GM21423 (cell line): Measurements from ENCODE around the gene DNAH5.

ENCODE experiments used
- ATAC-seq: cut with Tn5 transposase; IDR thresholded peaks from one replicate; pipeline ENCODE4 v1.9.1; 2021; ENCODE audit warnings: mild to moderate bottlenecking, moderate library complexity; ENCODE audit not compliant: unreplicated experiment

The DNAH5 gene

GRCh38 chr5:13708906-13709305, 235.6 kb downstream of the DNAH5 start:
- no peak for ATAC-seq

GRCh38 chr5:13708432-13708831, 236.1 kb downstream of the DNAH5 start:
- no peak for ATAC-seq

DNA sequence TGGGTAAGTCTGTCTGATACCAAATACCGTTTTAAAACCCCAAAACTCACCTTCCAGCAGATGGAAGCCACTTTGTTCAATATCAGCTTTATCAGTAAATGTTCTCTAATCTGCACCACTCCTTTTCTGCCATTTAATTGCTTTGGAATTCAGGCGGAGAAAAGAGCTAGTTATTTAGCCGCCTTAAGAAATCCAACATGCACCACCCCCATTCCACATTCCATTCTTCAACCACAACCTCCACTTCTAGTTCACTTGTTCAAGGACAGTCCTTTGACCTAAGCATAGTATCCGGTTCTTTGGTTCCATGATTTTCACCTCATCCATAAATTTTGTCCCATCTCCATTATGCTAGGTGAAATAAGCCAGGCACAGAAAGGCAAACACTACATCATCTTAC, 240.1 kb downstream of the DNAH5 start:
- no peak for ATAC-seq

DNA sequence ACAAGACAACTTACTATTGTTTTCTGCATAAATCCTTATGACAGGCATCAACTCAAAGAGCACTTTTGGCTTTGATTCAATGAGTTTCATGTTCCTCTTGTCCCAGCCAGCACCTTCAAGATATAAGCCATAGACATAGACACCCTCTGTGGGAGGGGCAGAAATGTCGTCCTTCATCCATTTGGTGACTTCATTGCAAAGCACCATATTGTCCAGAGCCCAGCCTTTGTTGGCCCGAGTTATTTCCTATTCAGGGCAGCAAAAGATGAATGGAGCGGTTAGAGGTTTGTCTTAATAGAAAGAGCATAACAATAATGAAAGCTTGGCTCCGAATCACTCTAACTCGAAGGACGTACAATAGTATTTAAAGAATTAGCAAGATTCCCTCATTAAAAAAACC, 243.9 kb downstream of the DNAH5 start:
- no peak for ATAC-seq

DNA sequence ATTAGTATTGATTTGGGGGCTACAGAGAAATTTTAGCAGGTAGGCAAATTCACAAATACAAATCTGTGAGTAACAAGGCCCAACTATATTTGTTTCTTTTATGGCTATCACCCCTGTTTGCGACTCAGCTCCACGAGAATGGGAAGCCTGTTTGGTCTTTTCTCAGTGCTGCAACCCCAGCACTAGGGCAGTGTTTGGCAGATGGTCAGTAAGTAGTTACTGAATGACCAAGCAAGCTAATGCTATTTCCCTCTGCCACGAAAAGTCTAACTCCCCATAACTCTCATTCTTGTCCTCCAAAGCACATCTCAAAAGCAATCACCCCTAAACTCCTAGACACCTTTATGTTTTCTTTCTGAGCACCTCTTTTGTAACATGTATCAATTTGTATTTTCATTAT, 245.6 kb downstream of the DNAH5 start:
- ATAC-seq, result no peak

- ATAC-seq, result no peak
These were observed 249.3 kb downstream of the DNAH5 start for GRCh38 chr5:13695076-13695712.

DNA sequence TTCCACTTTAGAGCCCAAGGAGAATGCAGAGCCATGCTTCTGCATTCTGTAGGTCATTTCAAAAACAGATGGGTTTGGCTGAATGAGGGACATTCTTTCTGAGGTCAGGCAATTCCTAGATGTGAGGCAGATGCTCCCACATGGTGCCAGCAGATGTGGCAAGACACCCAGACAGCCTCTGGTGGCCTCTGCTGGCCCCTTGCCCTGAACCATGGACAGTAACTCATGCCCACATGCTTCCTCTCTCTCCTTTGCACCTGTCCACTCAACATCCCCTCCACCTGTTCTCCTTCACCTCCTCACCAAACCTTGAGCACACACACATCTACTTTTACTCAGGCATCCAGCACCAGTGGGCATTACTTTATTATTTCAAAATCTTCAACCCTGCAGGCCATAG, 252.3 kb downstream of the DNAH5 start:
- no peak for ATAC-seq

- ATAC-seq, result no peak
These were observed 268.0 kb downstream of the DNAH5 start for GRCh38 chr5:13676531-13676930.

GRCh38 chr5:13674391-13674790, 270.1 kb downstream of the DNAH5 start:
- ATAC-seq, result no peak

DNA sequence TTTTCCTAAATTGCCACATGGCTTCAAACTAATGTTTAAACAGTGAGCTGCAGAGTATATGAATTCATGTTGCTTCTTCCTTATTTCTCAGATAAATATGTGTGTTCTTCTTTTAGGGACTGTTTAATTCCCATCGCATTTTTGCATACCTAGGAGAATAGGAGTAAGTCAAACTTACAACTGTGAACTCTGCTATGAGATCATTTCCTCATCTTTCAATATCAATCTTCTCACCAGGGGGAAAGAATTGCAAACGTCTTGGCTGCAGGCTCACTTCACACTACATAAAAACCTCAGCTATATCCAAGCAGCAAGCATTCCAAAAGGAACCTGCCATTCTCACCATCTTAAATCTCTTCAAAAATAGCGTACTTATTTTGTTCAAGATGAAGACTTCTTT, 271.0 kb downstream of the DNAH5 start:
- no peak for ATAC-seq

GRCh38 chr5:13664377-13664776, 280.1 kb downstream of the DNAH5 start:
- no peak for ATAC-seq

GRCh38 chr5:13662626-13663025, 281.9 kb downstream of the DNAH5 start:
- no peak for ATAC-seq

DNA sequence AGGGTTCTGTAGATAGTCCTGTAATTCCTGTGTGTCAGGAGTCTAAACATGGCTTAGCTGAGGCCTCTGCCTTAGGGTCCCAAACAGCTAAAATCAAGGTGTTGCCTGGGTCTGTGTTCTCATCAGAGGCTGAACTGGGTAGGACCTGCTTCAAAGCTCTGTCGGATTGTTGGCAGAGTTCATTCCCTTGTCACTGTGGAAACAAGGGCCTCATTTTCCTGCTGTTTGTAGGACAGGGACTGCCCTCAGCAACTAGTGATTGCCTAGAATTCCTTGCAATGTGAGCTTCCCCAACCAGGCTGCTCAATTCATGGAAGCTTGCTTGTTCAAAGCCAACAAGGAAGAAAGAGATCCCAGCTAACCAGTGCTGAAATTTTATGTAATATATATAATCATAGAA, 283.2 kb downstream of the DNAH5 start:
- no peak for ATAC-seq

GRCh38 chr5:13660072-13660471, 284.4 kb downstream of the DNAH5 start:
- no peak for ATAC-seq

- ATAC-seq, result no peak
These were observed 285.1 kb downstream of the DNAH5 start for GRCh38 chr5:13659391-13659790.

GRCh38 chr5:13658761-13659160, 285.7 kb downstream of the DNAH5 start:
- ATAC-seq, result no peak

DNA sequence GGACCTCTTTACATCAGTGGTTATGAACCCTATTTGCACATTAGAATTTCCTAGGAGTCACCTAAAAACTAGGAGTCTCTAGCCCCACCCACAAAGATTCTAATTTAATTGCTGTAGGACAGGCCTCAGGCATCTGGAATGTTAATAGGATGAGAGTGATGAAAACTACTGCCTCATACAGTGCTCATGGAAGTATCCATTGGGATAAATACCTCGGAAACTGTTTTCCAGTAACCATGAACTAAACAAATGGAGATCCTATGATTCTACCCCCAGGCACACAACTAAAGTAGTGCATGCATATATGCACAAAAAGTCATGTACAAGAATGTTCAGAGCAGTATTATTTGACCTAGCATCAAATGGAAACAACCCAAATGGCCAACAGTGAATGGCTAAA, 286.3 kb downstream of the DNAH5 start:
- ATAC-seq, result no peak

DNA sequence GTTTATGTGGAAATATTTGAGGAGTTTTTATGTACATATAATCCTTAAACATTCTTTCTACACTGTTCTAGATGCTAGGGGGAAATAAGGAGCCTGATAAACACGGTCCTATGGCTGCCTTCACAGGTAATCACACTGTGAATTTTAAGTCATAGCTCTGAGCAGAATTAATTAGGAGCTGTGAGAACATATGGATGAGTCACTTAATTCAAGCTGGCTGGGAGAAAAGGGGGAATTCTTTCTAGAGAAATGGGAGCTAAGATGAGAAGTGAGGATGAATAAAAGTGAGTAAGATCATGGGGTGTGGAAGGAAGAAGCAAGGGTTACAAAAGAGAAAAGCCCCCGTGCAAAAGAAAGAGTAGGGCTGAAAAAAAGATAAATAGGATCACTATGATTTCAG, 290.8 kb downstream of the DNAH5 start:
- ATAC-seq, result no peak

DNA sequence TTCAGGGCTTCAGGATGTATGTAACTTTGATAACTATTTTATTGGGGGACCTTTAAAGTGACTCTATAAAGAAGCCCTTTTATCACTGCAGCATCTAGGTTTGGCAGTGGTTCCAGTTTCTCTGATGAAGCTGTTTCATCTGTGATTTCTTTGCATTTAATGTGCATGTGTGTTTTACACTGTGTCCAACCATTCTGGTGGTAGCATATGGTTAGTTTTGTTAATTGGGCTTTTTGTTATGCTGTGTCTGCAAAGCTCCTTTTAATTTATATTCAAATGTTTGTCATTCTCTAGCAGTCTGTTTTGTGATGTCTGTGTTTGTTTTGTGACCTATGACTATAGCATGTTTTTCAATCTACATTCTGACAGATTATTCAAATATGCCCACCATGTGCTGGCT, 294.8 kb downstream of the DNAH5 start:
- ATAC-seq, result no peak

DNA sequence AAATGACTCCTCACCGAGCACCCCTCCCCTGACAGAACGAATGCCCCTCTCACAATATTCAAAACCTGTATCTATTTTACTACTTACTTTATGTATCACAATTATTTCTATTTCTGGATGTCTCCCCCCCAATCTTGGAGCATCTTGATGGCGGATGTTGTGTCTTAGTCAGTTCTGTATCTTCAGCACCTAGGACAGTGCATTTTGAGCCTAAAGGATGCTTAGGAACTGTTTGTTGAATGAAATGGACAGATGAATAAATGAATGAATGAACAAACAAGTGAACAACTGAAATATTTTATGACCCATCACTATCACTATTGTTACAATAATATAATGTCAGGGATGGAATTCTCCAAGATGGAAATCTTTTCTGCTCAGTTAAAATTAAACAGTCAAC, 295.7 kb downstream of the DNAH5 start:
- no peak for ATAC-seq

DNA sequence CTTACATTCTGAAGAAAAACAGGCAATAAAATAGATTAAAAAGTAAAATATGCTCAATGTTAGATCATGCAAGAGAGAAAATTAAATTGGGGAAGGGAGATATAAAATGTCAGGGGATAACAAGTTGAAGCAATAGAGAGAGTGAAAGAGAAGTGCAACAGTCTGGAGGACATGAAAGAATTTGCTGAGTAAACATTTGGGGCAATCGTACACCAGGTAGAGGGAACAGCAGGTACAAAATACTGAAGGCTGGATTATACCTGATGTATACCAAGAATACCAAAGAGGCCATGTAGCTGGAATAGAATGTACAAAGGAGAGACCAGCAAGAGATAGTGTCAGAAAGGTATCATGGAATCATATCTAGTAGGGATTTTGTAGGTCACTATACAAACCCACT, 300.8 kb downstream of the DNAH5 start:
- no peak for ATAC-seq

GRCh38 chr5:13643196-13643595, 301.3 kb downstream of the DNAH5 start:
- ATAC-seq, result no peak
